DOHH2 (cell line): ENCODE data around the gene TNPO1.

Experiments
- H3F3A ChIP-seq: fragments of 200-600 bp; sonication (generic), shearing (Covaris generic); 2 replicates; pipeline ENCODE4 v1.6.0; 2016; ENCODE audit warnings: antibody characterized with exemption, mild to moderate bottlenecking; ENCODE audit not compliant: control insufficient read depth, insufficient read depth
- H3K27ac ChIP-seq: fragments of 200-600 bp; sonication (generic); 2 replicates; pipeline ENCODE4 v1.5.1; 2014; ENCODE audit warnings: low read depth, mild to moderate bottlenecking, low read length, moderate library complexity
- H3K27me3 ChIP-seq: fragments of 200-600 bp; sonication (generic); 2 replicates; pipeline ENCODE4 v1.6.1; 2014; ENCODE audit warnings: mild to moderate bottlenecking, low read length, mixed read lengths; ENCODE audit not compliant: control insufficient read depth
- H3K36me3 ChIP-seq: fragments of 200-600 bp; sonication (generic); 2 replicates; pipeline ENCODE4 v1.6.1; 2014; ENCODE audit warnings: mild to moderate bottlenecking, low read length, moderate library complexity, mixed read lengths; ENCODE audit not compliant: control insufficient read depth
- H3K4me1 ChIP-seq: fragments of 200-600 bp; sonication (generic); 2 replicates; pipeline ENCODE4 v1.6.1; 2014; ENCODE audit warnings: mild to moderate bottlenecking, low read length, mixed read lengths; ENCODE audit not compliant: control insufficient read depth
- H3K4me2 ChIP-seq: fragments of 200-600 bp; sonication (generic); 2 replicates; pipeline ENCODE4 v1.6.0; 2014; ENCODE audit warnings: mild to moderate bottlenecking, low read length, moderate library complexity
- H3K4me3 ChIP-seq: fragments of 200-600 bp; sonication (generic); 2 replicates; pipeline ENCODE4 v1.5.1; 2014; ENCODE audit warnings: mild to moderate bottlenecking, low read length, mixed read lengths
- H3K79me2 ChIP-seq: fragments of 200-600 bp; sonication (generic); 2 replicates; pipeline ENCODE4 v1.6.1; 2014; ENCODE audit warnings: mild to moderate bottlenecking, low read length, mixed read lengths; ENCODE audit not compliant: control insufficient read depth
- H3K9me2 ChIP-seq: fragments of 200-600 bp; sonication (generic); replicated peaks from 2 replicates; pipeline ENCODE4 v1.6.1; 2014; ENCODE audit warnings: mild to moderate bottlenecking, low read length, mixed read lengths; ENCODE audit not compliant: control insufficient read depth
- H3K9me3 ChIP-seq: fragments of 200-600 bp; sonication (generic); 2 replicates; pipeline ENCODE4 v1.6.1; 2014; ENCODE audit warnings: antibody characterized with exemption, low read length, mixed read lengths; ENCODE audit not compliant: control insufficient read depth, insufficient read depth
- H4K20me1 ChIP-seq: fragments of 200-600 bp; sonication (generic); 2 replicates; pipeline ENCODE4 v1.6.0; 2014; ENCODE audit warnings: low read depth, mild to moderate bottlenecking, antibody characterized with exemption, low read length, moderate library complexity; ENCODE audit not compliant: control insufficient read depth, insufficient read depth
- EZH2phosphoT487 ChIP-seq: fragments of 200-600 bp; sonication (generic); IDR thresholded peaks from 2 replicates; pipeline ENCODE4 v1.6.1; 2017; ENCODE audit warnings: borderline replicate concordance, mild to moderate bottlenecking, antibody characterized with exemption, low read length, moderate library complexity, mixed read lengths
- TF ChIP-seq, protein P1 (sequence below): fragments of 200-600 bp; sonication (generic); IDR thresholded peaks from one replicate; pipeline ENCODE4 v1.5.1; 2014; ENCODE audit warnings: antibody characterized with exemption, mild to moderate bottlenecking, low read depth, low read length; ENCODE audit not compliant: poor library complexity, severe bottlenecking

TNPO1 gene

DNA sequence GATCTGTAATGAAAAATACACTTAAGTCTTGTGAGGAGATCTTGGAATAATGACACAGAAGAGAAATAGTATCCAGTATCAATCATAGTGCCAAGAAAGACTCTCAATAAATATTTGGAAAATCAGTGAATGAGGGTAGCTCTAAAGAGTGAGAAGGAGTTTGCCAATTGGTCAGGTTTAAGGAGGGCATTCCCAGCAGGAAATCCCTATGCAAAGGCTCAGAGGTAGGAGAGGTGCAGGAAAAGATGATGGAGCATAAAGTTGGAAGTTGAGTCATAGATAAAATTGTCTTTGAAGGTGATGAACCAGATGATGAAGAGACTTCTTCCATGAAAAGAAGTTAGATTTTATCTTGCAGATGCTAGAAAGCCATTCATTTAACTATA lies 27.8 kb downstream of the TNPO1 start:
- Histone ChIP-seq H3F3A (peaks cover 4% of the 10 kb centered on the region; the same call in 1 of the 2 replicates), H3K27me3 (no peaks in the 10 kb centered on the region), H4K20me1 (peaks cover 4% of the 10 kb centered on the region), H3K4me1 (peaks cover 37% of the 10 kb centered on the region), H3K27ac (no peak overlapping the region), H3K9me2 (no peaks in the 10 kb centered on the region), H3K4me3 (no peak overlapping the region), H3K4me2 (0 out of 2 replicates have a peak overlapping the region, but pooled peaks have one; percentile 11), H3K79me2 (peaks cover 92% of the 10 kb centered on the region), H3K36me3 (peaks cover 9% of the 10 kb centered on the region), H3K9me3 (no peaks in the 10 kb centered on the region)
- TF ChIP-seq EZH2phosphoT487 = no peak

DNA sequence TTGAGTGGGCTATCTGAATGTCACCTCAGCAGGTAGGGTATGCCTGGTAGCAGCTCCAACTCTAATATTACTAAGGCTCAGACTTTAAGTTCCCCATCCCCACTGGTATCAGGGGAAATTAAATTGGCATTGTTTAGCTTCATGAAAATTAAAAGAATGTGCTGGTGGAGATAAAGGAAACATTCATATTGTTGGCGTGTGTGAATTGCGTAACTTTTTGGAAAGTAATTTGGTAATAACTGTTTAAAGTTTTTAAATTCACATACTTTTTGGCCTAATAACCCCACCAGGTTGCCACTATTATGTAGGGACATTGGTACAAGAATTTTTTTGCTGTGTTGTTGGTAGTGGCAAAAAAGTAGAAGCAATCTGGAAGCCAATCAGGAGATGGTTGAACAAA lies 29.4 kb downstream of the TNPO1 start:
- TF ChIP-seq, protein P1, sequence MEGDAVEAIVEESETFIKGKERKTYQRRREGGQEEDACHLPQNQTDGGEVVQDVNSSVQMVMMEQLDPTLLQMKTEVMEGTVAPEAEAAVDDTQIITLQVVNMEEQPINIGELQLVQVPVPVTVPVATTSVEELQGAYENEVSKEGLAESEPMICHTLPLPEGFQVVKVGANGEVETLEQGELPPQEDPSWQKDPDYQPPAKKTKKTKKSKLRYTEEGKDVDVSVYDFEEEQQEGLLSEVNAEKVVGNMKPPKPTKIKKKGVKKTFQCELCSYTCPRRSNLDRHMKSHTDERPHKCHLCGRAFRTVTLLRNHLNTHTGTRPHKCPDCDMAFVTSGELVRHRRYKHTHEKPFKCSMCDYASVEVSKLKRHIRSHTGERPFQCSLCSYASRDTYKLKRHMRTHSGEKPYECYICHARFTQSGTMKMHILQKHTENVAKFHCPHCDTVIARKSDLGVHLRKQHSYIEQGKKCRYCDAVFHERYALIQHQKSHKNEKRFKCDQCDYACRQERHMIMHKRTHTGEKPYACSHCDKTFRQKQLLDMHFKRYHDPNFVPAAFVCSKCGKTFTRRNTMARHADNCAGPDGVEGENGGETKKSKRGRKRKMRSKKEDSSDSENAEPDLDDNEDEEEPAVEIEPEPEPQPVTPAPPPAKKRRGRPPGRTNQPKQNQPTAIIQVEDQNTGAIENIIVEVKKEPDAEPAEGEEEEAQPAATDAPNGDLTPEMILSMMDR = no peak
- TF ChIP-seq EZH2phosphoT487 = no peak
- Histone ChIP-seq H3K4me2 (no peak overlapping the region), H3K9me3 (no peaks in the 10 kb centered on the region), H4K20me1 (peaks cover 15% of the 10 kb centered on the region), H3K79me2 (peaks cover 92% of the 10 kb centered on the region), H3K27me3 (no peaks in the 10 kb centered on the region), H3K4me3 (no peak overlapping the region), H3K36me3 (peaks cover 25% of the 10 kb centered on the region), H3K27ac (no peak overlapping the region), H3K4me1 (peaks cover 49% of the 10 kb centered on the region), H3K9me2 (no peaks in the 10 kb centered on the region), H3F3A (peaks cover 4% of the 10 kb centered on the region; the same call in 1 of the 2 replicates)

DNA sequence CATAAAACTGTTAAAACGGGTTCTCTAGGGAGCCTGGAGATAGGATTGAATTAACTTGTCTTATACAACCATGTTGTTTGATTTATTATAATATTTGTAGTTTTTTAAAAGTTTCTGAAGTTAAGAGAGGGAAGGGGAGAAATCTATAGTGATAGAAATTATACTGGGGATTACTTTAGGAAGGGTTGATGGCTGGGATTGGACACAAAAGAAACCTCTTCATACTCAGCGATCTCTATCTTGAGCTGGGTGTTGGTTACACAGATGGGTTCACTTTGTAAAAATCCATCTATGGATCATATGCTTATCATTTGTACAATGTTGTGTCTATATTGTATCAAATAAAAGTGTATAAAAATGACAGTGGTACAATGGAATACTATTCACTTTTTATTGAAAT lies 30.0 kb downstream of the TNPO1 start:
- no peak overlapping the region for H3K27ac ChIP-seq
- no peaks in the 10 kb centered on the region for H3K9me3 ChIP-seq
- H3K27me3 ChIP-seq = no peaks in the 10 kb centered on the region
- peaks cover 4% of the 10 kb centered on the region; the same call in 1 of the 2 replicates for H3F3A ChIP-seq
- TF ChIP-seq, protein P1 = no peak
- no peak for TF ChIP-seq EZH2phosphoT487
- peaks cover 55% of the 10 kb centered on the region for H3K4me1 ChIP-seq
- H3K4me3 ChIP-seq = no peak overlapping the region
- H3K4me2 ChIP-seq = no peak overlapping the region
- peaks cover 18% of the 10 kb centered on the region for H4K20me1 ChIP-seq
- H3K9me2 ChIP-seq = no peaks in the 10 kb centered on the region
- H3K36me3 ChIP-seq = peaks cover 31% of the 10 kb centered on the region
- H3K79me2 ChIP-seq = peaks cover 92% of the 10 kb centered on the region

DNA sequence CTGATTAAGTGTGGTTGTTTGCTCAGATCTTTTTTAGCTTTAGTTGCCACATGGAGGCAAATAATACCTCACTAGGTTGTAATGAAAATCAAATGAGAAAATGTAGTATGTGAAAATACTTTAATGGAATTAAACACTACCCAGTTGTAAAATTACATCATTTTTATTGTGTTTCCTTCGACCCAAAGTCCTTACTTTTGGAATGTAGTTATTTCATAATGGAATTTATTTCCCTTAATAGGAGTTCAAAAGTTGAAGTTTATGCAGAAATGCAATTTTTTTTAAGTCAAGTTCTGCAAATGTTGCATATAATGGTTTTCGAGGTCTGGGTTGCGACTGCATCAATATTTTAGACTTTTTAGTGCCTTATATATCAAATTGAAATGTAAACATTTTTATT lies 31.0 kb downstream of the TNPO1 start:
- no peaks in the 10 kb centered on the region for H3K9me2 ChIP-seq
- TF ChIP-seq, protein P1 = no peak
- no peak for TF ChIP-seq EZH2phosphoT487
- peaks cover 22% of the 10 kb centered on the region for H4K20me1 ChIP-seq
- peak overlapping the region; percentile 94 for H3K4me3 ChIP-seq
- peaks cover 4% of the 10 kb centered on the region; the same call in 1 of the 2 replicates for H3F3A ChIP-seq
- H3K9me3 ChIP-seq = no peaks in the 10 kb centered on the region
- H3K4me2 ChIP-seq = peak overlapping the region; percentile 91
- peaks cover 58% of the 10 kb centered on the region for H3K4me1 ChIP-seq
- peak overlapping the region; percentile 82 for H3K27ac ChIP-seq
- H3K79me2 ChIP-seq = peaks cover 93% of the 10 kb centered on the region
- peaks cover 40% of the 10 kb centered on the region for H3K36me3 ChIP-seq
- H3K27me3 ChIP-seq = no peaks in the 10 kb centered on the region
